Esophagus (tissue), 2 donors: ENCODE data around the gene PLA2G4E. TPM values are rescaled to one million over a fixed set of nuclear protein-coding genes. Genes with fewer than 3 reads are reported as not detected.

Source experiments
- H3K27ac ChIP-seq, 2 donors: one replicate each; pipeline ENCODE4 v1.5.1; 2013; ENCODE audit warnings: low read depth in 2 of 2, mild to moderate bottlenecking in 2 of 2, inconsistent platforms in 1 of 2, low read length in 1 of 2, moderate library complexity in 1 of 2
- H3K27me3 ChIP-seq, 2 donors: one replicate each; pipeline ENCODE4 v1.6.1; 2013; ENCODE audit warnings: low read length in 2 of 2, control low read depth in 1 of 2, mild to moderate bottlenecking in 1 of 2; ENCODE audit not compliant: insufficient read depth in 2 of 2, control insufficient read depth in 1 of 2
- H3K36me3 ChIP-seq, 2 donors: one replicate each; pipeline ENCODE4 v1.6.1; 2013; ENCODE audit warnings: low read length in 1 of 2; ENCODE audit not compliant: control insufficient read depth in 2 of 2, insufficient read depth in 2 of 2
- H3K4me1 ChIP-seq, 2 donors: one replicate each; pipeline ENCODE4 v1.6.1; 2013; ENCODE audit warnings: low read length in 1 of 2; ENCODE audit not compliant: control insufficient read depth in 2 of 2, insufficient read depth in 2 of 2
- H3K4me3 ChIP-seq, 2 donors: one replicate each; pipeline ENCODE4 v1.5.1; 2013; ENCODE audit warnings: low read length in 2 of 2, mild to moderate bottlenecking in 2 of 2, low read depth in 1 of 2, moderate library complexity in 1 of 2
- H3K9me3 ChIP-seq, 2 donors: one replicate each; pipeline ENCODE4 v1.6.1; 2013; ENCODE audit warnings: mild to moderate bottlenecking in 2 of 2, low read depth in 1 of 2, low read length in 1 of 2, moderate library complexity in 1 of 2; ENCODE audit not compliant: control insufficient read depth in 2 of 2, insufficient read depth in 1 of 2
- WGBS, 2 donors: extraction: QIAGEN DNeasy Blood & Tissue Kit; methylation state at CpG; one replicate each; pipeline ENCODE4 v1.1.7; 2013; 5-methylcytosine and 5-hydroxymethylcytosine counted together
- polyA plus RNA-seq, 2 donors: library from polyadenylated mRNA; stranded (reverse); fragments of 200-250 nt; gene quantifications; one replicate each; pipeline ENCODE4 v1.2.3, GENCODE V29; 2013
- donor health status: healthy with polysubstance abuse.
- donor health status: Bipolar disorder and iron deficiency.

Gene PLA2G4E
- polyA plus RNA-seq, 2 donors, result 1.2 to 2.5 TPM

DNA sequence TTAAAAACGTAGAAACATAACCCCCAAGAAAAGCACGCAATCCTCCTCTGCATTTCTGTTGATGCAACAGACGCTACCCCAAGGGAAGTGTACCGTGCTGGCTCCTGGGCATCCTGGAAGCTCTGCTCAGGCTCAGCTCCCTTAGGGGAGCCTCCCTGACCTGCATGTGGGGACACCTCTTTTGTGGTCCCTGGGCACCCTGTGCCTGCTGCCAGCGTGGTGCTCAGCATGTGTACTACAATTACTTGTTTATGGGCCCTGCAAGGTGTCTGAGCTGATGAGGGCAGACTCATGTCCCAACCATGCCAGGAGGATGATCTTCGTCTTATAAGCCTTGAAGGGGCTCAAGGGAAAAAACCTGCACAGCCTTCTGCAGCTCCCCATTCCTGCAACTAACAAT, 66.8 kb downstream of the PLA2G4E start:
- H3K27ac ChIP-seq, result no peak overlapping the region
- H3K9me3 ChIP-seq, result no peaks in the 10 kb centered on the region
- H3K4me3 ChIP-seq, result no peak overlapping the region
- peaks cover 0 to 5% of the 10 kb centered on the region in 2 donors for H3K4me1 ChIP-seq
- peaks cover 0 to 13% of the 10 kb centered on the region in 2 donors for H3K36me3 ChIP-seq
- WGBS, 2 donors, result 87 to 89% methylated on average over 6 of the region's 6 CpGs
- H3K27me3 ChIP-seq, result no peaks in the 10 kb centered on the region

DNA sequence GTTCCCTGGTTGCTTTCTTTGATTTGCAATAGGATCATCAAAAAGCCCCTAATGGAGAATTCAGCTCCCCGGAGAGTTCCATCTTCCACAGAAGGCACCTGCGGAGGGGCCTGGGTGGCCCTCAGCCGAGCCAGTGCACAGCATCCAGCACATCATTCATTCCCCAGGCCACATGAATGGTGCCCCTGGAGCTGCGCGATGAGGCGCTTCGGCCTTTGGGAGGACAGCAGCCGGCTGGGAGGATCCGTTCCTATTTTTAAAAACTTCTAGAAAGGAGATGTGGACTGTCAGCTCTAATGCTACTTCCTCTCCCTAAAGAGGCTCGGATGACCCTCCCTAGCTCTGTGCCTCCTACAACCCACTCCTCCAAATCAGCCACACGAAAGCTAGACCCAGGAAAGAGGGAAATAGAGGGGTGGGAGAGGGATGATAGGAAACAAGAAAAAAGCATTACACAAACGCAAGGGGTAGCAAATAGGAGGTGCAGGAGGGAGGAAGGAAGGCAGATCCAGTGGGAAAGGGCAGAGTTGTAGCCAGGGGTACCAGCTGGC, 68.8 kb downstream of the PLA2G4E start:
- Histone ChIP-seq H3K27ac (no peak overlapping the region), H3K9me3 (no peaks in the 10 kb centered on the region), H3K4me3 (no peak overlapping the region), H3K4me1 (peaks cover 0 to 6% of the 10 kb centered on the region in 2 donors), H3K27me3 (no peaks in the 10 kb centered on the region), H3K36me3 (peaks cover 0 to 13% of the 10 kb centered on the region in 2 donors)
- WGBS, 2 donors, result 85% methylated on average over 12 of the region's 12 CpGs

DNA sequence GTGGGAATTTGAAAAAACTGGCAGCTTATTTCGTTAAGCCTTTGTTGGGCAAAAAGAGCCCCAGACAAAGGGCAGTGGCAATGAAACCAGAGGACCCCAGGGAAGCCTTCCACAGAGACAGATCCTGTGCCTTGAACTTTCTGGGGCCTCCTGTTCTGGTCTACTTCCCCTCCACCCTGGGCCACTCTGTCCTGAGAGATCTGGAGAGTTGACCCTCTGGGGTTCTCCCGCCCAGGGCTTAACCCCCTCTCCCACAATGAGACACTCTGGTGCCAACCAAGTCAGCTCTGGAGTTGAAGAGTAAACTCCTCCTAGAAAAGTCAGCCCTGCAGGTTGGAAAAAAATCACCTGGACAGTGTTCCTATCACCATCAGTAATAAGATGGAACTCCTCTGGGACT, 69.3 kb downstream of the PLA2G4E start:
- H3K4me1 ChIP-seq, result peaks cover 0 to 9% of the 10 kb centered on the region in 2 donors
- WGBS, 2 donors, result 47 to 54% methylated on average over 2 of the region's 2 CpGs
- no peak overlapping the region for H3K4me3 ChIP-seq
- peak overlapping the region in 1 of 2 donors; percentile 2 for H3K27ac ChIP-seq
- H3K36me3 ChIP-seq, result peaks cover 0 to 13% of the 10 kb centered on the region in 2 donors
- no peaks in the 10 kb centered on the region for H3K27me3 ChIP-seq
- H3K9me3 ChIP-seq, result no peaks in the 10 kb centered on the region

DNA sequence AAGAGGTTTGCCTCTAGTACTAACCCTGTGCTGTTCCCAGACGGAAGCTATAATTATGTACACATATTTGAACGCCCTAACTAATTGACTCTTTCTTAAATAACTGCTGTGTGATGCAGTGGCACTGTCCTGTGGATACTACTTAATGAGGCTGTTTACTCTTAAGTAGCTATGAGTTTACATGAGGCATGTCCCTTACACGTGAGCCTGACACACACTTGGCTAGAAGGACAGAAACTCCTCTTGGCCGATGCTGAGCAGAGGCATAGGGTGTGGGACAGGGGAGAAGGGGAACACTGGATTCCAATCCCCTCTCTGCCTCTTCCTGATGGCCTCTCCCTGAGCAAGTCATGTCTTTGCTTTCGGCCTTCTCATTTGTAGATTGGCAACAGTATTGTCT, 70.4 kb downstream of the PLA2G4E start:
- Histone ChIP-seq H3K4me1 (peaks cover 0 to 13% of the 10 kb centered on the region in 2 donors), H3K9me3 (no peaks in the 10 kb centered on the region), H3K36me3 (peaks cover 0 to 10% of the 10 kb centered on the region in 2 donors), H3K27ac (no peak overlapping the region), H3K4me3 (no peak overlapping the region), H3K27me3 (no peaks in the 10 kb centered on the region)
- 63 to 70% methylated on average over 5 of the region's 5 CpGs for WGBS, 2 donors

DNA sequence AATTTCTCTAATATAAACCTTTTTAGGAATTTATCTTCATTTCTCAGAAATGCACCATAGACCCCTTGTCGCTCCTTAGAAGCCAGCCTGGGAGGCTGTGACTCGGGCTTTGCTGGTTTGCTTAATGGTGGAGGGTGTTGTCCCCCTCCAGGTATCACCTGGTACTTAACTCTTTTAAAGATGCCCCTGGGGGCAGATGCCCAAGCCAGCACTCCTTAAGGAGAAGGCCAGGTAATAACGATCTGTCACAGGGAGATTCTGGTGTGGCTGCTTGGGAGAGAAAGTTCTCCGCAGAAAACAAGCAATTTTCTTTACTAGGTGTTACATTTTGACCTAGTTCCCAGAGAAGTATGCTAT, 70.7 kb downstream of the PLA2G4E start:
- Histone ChIP-seq H3K36me3 (peaks cover 0 to 10% of the 10 kb centered on the region in 2 donors), H3K4me3 (no peak overlapping the region), H3K27ac (no peak overlapping the region), H3K27me3 (no peaks in the 10 kb centered on the region), H3K4me1 (peaks cover 0 to 13% of the 10 kb centered on the region in 2 donors), H3K9me3 (no peaks in the 10 kb centered on the region)
- WGBS, 2 donors, result 76% methylated on average over 4 of the region's 4 CpGs

DNA sequence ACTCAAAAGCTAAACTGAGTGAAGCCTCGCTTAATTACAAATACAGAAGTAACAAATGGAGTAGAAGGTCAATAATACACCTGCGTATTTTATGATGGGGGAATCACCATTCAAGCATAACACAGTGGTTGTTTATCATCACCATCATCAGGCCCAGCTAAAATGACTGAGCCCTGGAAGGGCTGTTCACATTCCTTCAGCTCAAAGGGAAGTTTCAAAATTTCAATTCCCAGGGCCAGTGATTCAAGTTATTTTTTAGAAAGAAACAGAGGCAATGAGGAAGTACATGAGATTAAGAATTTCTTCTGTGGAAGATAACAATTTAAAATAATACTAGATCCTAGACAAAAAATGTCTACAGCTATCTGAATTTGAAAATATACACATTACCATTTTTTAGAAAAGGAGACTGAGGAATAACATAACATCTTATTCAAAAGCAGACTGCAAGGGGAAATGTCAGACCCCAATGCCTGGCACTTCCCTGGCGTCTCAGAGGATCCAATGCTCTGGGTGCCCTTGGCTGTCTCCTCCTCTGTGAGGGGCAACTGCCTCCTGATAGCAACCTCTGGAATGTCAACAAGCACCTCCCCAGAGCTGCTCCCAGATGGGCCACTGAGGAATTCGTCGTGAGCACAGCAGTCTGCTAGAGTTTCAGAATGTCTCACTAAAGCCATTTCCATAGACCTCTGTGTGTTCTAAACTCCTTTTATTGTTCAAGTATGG, 71.3 kb downstream of the PLA2G4E start:
- Histone ChIP-seq H3K9me3 (no peaks in the 10 kb centered on the region), H3K4me3 (no peak overlapping the region), H3K27me3 (no peaks in the 10 kb centered on the region), H3K4me1 (peaks cover 0 to 13% of the 10 kb centered on the region in 2 donors), H3K27ac (no peak overlapping the region), H3K36me3 (peaks cover 2 to 10% of the 10 kb centered on the region in 2 donors)
- WGBS, 2 donors, result 84 to 94% methylated on average over 5 of the region's 5 CpGs

DNA sequence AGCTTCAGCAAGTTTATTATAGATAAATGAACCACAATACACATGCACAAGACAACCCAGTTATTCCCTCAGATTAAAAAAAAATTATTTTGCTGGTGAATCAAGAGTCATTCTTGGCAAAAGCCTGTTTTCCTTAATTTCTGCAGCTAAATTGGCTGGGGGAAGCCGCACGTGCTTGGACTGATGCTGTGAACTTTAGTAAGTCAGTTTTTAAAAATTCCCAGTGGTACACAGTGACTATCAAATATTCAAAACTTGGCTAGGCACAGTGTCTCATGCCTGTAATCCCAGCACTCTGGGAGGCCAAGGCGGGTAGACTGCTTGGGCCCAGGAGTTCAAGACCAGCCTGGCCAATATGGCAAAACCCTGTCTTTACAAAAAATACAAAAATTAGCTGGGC, 72.4 kb downstream of the PLA2G4E start:
- Histone ChIP-seq H3K4me3 (no peak overlapping the region), H3K4me1 (peaks cover 0 to 19% of the 10 kb centered on the region in 2 donors), H3K9me3 (no peaks in the 10 kb centered on the region), H3K27me3 (no peaks in the 10 kb centered on the region), H3K36me3 (peaks cover 4 to 7% of the 10 kb centered on the region in 2 donors), H3K27ac (no peak overlapping the region)
- WGBS, 2 donors, result 87% methylated on average over 3 of the region's 3 CpGs

DNA sequence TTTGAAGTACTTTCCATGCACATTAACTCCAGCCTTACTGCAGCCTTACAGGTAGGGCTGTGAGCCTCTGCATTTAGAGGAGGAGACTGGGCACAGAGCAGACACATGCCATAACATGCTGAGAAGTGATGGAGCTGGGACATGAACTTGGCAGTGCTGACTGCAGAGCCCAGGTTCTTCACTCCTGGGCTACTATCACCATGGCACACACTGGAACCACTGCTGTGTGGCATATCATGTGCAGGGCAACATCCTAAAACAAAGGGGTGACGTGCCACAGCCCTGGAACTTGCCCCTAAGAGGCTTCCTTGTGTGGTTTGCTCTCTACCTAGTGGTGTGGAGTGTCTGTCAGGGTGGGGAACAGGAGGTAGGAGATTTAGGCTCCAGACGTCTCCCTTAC, 73.9 kb downstream of the PLA2G4E start:
- peaks cover 4 to 7% of the 10 kb centered on the region in 2 donors for H3K36me3 ChIP-seq
- no peak overlapping the region for H3K4me3 ChIP-seq
- WGBS, 2 donors, result 52 to 65% methylated on average over 2 of the region's 2 CpGs
- H3K27ac ChIP-seq, result peak overlapping the region; percentile 8 to 69
- H3K4me1 ChIP-seq, result peaks cover 0 to 19% of the 10 kb centered on the region in 2 donors
- H3K9me3 ChIP-seq, result no peaks in the 10 kb centered on the region
- no peaks in the 10 kb centered on the region for H3K27me3 ChIP-seq

DNA sequence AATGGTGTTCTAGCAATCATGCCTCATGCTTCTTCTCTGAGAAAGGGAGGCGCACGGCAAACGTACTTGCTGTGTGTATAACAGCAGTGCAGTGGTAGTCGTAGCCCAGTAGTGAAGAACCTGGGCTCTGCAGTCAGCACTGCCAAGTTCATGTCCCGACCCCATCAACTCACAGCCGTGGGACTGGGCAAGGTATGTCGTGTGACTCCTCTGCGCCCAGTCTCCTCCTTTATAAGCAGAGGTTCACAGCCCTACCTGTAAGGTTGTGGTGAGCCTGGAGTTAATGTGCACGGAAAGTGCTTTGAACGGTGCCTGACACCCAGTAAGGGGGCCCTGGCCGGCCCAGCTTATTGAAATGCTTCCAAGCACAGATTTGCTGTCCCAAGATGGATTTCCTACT, 75.1 kb downstream of the PLA2G4E start:
- Histone ChIP-seq H3K27me3 (no peaks in the 10 kb centered on the region), H3K4me3 (no peak overlapping the region), H3K4me1 (peaks cover 0 to 24% of the 10 kb centered on the region in 2 donors), H3K36me3 (peaks cover 4% of the 10 kb centered on the region in 2 donors), H3K27ac (no peak overlapping the region), H3K9me3 (no peaks in the 10 kb centered on the region)
- 76 to 79% methylated on average over 11 of the region's 11 CpGs for WGBS, 2 donors

DNA sequence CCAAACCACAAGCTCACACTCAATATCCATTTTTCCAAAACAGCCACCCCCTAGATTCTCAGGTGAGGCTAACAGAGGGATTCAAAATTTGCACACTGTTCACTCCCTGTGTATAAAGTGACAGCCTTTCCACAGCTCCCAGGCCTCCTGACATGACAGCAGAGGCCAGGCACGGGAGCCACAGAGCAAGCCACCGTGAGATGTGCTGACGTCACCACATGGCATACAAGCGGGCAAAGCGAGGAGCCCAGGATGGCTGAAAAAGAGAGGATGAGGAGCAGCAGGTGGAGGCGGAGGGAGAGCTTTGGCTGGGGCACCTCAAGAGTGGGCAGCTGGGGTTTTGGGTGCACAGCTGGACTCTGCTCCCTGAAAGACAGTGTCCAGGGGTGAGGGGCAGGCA, 75.6 kb downstream of the PLA2G4E start:
- H3K36me3 ChIP-seq, result peaks cover 2 to 4% of the 10 kb centered on the region in 2 donors
- no peak overlapping the region for H3K27ac ChIP-seq

More for the DNA sequence above, 75.6 kb downstream of the PLA2G4E start:
- peaks cover 0 to 27% of the 10 kb centered on the region in 2 donors for H3K4me1 ChIP-seq
- H3K9me3 ChIP-seq, result no peaks in the 10 kb centered on the region
- H3K4me3 ChIP-seq, result no peak overlapping the region
- H3K27me3 ChIP-seq, result no peaks in the 10 kb centered on the region
- 94% methylated on average over 6 of the region's 6 CpGs for WGBS, 2 donors
